HG03342 (cell line): Measurements from ENCODE around the gene B3GLCT.
"Not testable (repeated sequence)": the region's sequence is repeated elsewhere in the genome, so short reads cannot be mapped to it uniquely, and the experiment has no call there.

Experiments used
- ATAC-seq: cut with Tn5 transposase; IDR thresholded peaks from one replicate; pipeline ENCODE4 v1.9.1; 2021; ENCODE audit warnings: mild to moderate bottlenecking, moderate library complexity; ENCODE audit not compliant: unreplicated experiment

B3GLCT gene

DNA sequence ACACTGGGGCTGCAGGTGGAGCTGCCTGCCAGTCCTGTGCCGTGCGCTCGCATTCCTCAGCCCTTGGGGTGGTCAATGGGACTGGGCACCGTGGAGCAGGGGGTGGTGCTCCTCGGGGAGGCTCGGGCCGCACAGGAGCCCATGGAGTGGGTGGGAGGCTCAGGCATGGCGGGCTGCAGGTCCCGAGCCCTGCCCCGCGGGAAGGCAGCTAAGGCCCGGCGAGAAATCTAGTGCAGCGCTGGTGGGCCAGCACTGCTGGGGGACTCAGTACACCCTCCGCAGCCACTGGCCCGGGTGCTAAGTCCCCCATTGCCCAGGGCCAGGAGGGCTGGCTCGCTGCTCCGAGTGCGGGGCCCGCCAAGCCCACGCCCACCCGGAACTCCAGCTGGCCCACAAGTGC lies 139.8 kb downstream of the B3GLCT start:
- not testable (repeated sequence) for ATAC-seq

DNA sequence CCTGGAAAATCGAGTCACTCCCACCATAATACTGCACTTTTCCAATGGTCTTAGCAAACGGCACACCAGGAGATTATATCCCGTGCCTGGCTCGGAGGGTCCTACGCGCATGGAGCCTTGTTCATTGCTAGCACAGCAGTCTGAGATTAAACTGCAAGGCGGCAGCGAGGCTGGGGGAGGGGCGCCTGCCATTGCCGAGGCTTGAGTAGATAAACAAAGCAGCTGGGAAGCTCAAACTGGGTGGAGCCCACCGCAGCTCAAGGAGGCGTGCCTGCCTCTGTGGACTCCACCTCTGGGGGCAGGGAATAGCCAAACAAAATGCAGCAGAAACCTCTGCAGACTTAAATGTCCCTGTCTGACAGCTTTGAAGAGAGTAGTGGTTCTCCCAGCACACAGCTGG lies 141.1 kb downstream of the B3GLCT start:
- not testable (repeated sequence) for ATAC-seq

DNA sequence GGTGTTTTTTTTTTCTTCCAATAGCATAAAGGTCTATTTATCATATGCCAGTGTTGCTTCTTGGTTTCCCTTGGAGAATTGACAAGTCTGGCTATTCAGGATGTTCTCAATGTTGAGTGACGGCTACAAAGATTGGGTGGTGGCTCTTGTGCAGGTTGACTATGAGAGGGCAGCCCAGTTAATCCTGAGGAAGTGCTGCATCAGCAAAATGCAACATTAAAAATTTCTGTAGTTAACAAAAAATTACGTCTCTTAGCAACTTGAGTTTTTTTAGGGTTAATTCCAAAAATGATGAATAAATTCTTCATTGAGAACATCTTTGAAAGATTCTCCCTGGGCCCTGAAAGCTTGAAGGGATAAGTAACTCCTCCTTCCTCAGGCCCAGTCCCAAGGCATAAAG lies 147.1 kb downstream of the B3GLCT start:
- no peak for ATAC-seq

DNA sequence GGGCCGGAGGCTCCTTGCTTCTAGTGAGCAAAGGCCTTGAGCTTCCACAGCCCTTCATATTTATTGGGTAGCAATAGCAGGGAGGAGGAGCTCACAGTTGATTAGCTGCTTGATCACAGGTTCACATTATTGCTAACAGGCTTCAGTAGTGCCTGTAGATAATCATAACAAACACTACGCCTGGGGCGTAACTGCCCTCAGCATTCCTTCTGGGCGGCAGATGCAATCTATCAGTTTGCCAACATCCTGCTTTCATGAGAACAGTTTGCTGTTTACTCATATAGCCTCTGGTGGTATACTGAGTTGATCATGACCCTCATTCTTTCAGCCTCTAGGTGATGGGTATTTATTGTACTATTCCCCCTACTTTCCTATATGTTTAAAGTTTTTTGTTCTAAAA lies 149.4 kb downstream of the B3GLCT start:
- no peak for ATAC-seq

DNA sequence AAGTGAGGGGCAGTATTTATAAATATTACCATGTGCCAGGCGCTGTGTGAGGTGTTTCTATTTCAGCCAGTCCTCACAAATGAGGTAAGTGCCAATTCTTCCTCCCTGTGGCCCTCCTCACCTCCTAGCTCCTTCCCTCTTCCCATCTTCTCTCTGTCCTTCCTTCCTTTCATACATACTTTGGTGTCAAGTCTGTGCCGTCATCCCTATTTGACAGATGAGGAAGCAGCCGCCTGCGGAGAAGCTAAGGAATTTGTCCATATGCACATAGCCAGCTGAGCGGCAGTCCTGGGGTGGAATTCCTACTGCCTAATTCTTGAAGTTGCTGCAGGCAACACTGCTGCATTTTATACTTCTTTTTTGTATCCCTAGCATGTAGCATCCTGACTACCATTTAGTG lies 150.8 kb downstream of the B3GLCT start:
- ATAC-seq: no peak

DNA sequence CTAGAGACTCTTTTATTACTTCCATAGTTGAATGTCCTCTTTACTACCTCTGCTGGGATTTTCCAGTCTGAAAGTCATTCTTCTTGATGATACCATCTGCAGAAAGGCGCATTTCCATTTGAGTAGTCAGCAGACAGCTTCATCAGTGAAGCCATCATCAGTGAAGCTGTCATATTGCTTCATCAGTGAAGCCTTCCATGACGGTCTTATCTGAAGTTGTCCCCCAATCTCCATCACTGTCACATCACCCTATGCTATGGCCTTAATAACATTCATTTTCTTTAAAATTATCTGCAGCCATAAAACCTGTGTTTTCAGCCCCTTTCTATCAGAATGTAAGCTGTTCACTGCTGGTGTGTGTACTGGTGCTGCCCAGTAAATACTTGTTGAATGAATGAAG lies 151.6 kb downstream of the B3GLCT start:
- ATAC-seq: no peak

DNA sequence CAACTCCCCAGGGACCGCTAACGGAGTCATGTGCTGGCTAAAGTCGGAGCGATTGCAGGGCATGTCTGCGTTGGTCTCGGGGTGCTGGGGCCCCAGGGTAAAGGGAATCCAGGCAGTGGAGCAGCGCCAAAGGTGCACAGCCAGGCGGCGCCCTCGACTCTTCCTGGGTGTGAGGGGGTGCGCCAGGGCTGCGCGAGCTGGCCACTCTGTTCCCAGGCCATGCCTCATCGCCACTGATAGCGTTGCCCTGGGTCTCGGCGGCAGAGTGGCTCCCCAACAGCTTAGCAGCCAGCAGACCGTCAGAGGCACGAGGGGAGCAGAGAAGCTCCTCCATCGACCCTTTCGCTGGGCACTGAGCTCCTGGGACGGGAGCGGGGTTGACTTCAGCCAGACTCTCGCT lies 152.7 kb downstream of the B3GLCT start:
- ATAC-seq: no peak

DNA sequence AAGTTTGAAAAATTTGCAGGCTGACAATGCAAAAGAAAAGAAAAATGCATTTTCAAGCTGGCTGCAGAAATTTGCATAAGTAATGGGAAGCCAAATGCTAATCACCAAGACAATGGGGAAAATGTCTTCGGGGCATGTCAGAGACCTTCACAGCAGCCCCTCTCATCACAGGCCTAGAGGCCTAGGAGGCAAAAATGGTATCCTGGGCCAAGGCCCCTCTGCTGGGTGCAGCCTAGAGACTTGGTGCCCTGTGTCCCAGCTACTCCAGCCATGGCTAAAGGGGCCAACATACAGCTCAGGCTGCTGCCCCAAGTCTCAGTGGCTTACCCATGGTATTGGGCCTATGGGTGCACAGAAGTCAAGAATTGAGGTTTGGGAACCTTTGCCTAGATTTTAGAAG lies 155.2 kb downstream of the B3GLCT start:
- no peak for ATAC-seq

DNA sequence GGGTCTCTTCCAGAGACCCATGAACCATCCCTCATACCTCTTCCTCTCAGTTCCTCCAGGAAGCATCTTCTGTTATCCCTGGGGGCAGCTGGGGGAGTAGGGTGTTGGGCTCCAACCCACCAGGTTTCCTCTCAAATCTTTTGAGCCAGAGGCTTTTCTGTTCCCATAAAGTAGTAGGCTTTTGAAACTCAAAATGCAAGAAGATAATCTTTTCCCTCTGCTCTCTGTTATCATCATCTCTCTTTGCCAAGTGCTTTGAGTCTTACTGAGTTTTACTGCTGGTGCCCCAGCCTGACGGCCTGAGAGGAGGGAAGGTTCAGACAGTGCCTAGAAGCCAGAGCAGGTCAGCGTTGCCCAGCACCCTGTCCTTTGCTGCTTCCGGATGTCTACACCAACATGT lies 157.2 kb downstream of the B3GLCT start:
- no peak for ATAC-seq

DNA sequence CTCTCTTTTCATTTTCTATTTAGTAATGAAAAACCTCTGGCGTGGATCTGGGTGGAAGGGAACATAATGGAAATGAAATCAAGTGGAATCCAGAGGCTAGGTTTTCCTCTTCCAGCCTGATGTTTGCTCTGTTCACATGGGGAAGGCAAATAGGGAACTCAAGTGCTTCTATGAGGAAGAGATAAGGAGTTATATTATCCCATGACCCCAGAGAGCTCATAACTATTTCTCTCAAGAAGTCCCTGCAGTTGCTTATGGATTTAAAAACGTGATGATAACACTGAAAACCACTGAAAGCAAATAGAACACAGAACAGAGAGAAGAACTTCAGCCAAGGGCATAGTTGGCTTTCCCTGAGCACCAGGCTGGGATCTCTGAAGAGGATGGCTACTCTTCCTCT lies 157.8 kb downstream of the B3GLCT start:
- ATAC-seq: no peak

DNA sequence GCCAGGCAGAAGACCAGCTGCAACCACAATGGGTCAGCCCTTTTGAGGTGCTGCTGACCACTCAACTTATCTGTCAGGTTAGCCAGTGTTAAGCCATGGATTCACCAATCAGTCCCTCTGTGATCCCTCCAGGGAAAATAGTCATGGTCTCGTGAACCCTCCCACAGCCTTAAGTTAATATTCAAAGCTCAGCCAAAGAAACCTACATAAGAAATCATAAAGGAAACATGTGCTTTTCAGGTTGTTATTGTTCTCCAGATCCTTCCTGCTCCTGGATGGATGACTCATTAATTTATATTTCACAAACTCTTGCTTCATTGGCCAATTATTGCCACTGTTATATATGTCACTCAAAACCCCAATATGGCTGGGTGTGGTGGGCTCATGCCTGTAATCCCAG lies 161.9 kb downstream of the B3GLCT start:
- ATAC-seq: no peak

DNA sequence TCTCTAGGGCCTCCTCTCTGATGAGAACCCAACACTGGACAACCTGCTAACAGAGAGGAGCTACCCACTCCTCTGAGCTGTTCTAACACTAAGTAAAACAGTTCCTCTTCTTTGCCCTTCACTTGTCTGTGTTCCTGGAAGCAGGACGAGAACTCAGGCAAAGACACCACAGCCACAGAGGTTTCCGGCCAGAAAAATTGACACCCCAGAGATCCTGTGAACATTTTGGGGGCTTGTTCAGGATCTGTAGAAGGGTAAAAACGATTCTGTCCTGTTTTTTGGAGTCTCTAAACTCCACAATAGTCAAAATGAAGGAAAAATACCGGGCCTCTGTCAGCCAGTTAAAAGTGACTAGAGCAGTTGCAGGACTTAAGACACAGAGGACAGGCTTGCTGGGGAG lies 165.9 kb downstream of the B3GLCT start:
- no peak for ATAC-seq

DNA sequence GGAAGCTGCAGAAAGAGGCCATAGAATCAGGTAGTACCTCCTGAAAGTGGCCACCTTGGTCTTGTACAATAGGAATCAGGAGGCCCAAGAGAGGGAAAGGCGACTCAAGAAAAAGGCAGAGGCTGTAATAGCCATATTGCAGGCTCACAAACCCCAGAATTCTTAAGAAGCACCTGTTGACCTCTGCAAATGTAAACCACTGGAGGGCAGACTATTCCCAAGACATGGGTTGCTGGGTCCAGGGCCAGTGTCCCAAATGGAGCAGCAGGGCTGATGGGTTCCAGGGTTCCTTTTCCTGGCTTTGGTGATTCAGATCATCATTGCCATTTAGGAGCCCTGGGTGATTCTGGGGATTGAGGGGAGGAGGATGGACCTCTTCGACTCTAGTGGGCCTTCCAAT lies 167.6 kb downstream of the B3GLCT start:
- ATAC-seq: no peak

DNA sequence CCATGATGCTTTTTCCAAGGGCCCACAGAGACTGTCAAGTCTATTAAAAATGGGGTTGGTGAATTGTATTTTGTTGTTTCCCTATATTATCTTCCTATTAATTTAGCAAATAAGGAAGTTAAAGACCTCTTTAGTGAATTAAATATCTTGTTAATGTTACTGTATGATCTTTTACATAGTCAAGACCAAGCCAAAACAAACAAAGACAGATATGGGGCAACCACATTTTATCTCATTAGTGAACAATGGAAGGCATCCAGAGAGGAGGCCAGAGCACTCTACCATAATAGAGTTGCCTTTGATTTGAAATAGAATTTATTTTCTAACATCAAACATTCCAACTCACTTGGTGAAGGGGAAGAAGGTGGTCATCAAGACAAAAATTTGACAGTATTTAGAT lies 169.4 kb downstream of the B3GLCT start:
- ATAC-seq: no peak

DNA sequence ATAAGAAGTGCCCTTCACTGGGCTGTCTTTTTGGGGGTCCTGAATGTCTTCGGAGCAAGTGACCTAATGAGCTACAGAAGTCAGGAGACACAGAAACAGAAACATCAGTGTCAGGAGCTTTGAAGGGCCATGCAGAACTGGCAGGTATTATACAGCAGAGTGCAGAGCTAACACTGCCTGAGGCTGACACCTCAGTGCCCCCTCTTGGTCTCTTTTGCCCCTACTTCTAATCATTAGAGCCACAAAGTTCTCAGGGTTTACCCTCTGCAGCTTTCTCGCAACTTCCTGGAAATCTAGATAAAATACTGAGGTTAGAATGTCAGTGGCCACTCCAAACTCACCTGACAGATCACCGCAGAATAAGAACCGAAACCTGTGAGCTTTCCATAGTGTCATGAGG lies 172.7 kb downstream of the B3GLCT start:
- no peak for ATAC-seq

DNA sequence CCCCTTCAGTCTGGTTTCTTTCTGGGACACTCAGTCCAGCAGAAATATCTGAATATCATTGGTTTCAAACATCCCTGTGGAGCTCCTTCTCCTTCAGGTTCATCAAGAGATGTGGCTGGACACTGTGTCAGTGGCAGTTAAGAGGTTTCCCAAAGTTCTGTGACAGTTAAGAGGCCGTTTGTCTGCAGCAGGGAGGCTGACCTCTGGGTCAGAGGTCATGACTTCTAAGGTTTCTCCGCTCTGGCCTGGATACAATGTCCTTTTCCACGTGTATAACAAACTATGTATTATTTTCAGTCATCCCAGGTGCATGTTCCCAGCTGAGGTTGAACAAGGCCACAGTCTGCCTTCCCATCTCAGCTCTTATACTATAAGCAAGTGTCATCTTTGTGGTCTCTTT lies 174.9 kb downstream of the B3GLCT start:
- no peak for ATAC-seq

DNA sequence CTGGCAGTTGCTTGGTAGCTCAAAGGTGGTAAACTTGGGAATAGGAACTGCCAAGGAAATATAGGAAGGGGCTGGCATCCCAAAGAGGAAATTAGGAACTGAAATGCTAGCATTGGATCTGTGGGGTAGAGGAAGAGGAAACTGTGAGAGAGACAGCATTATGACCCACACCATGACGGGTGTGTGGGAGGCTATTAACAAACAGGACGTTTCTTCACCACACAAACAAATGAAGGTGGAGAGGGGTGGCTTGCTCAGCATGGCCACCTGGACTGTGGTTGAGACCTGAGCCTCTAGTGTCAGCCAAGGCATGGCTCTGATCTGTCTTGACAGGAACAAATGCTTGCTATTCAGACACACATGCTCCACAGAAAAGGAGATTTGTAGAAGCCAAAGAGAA lies 178.2 kb downstream of the B3GLCT start:
- peak; percentile 68 for ATAC-seq

DNA sequence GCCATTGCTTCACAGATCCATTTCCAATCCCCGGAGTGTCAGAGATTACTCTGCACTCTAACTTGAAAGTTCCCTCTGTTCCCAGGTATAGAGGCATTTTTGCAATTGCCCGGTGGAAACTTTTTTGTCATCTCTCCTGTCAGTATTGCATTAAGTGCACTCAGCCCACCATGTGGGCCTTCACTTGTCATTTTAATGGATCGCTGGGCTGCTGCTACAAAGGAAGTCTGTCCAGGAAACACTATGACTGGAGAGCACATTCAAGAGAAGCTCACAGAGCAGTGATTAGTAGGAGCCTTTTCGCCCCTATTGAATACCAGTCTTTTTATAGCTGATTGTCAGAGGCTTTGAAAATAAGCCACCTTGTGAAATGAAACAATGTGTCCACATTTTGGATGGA lies 180.9 kb downstream of the B3GLCT start:
- no peak for ATAC-seq
